Esophagus squamous epithelium (tissue), 4 donors: ENCODE data around the gene IL16.

Experiments
- CTCF ChIP-seq, 6 experiments: fragments of 450-650 bp in 4 of 6; fragments of 200-600 bp in 2 of 6; sonication (generic) in 2 of 6; IDR thresholded peaks; one replicate each; pipeline ENCODE4 v1.5.1; 2016 to 2019; ENCODE audit warnings: antibody characterized with exemption in 6 of 6, mild to moderate bottlenecking in 4 of 6, moderate library complexity in 4 of 6
- POLR2A ChIP-seq, 4 donors: fragments of 450-650 bp; IDR thresholded peaks; one replicate each; pipeline ENCODE4 v1.6.1; 2017; ENCODE audit warnings: antibody characterized with exemption in 4 of 4, mild to moderate bottlenecking in 4 of 4, moderate library complexity in 3 of 4

- TF ChIP-seq CTCF (IDR thresholded peaks at IDR 0.05) (no peak), POLR2A (IDR thresholded peaks at IDR 0.05) (no peak)
Observed at GRCh38 chr15:81279621-81280485, 83.2 kb downstream of the IL16 start.
